Measurements from ENCODE around the gene OR11H1.
"Not testable (repeated sequence)": the region's sequence is repeated elsewhere in the genome, so short reads cannot be mapped to it uniquely, and the experiment has no call there.

Gene OR11H1, protein sequence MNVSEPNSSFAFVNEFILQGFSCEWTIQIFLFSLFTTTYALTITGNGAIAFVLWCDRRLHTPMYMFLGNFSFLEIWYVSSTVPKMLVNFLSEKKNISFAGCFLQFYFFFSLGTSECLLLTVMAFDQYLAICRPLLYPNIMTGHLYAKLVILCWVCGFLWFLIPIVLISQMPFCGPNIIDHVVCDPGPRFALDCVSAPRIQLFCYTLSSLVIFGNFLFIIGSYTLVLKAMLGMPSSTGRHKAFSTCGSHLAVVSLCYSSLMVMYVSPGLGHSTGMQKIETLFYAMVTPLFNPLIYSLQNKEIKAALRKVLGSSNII

DNA sequence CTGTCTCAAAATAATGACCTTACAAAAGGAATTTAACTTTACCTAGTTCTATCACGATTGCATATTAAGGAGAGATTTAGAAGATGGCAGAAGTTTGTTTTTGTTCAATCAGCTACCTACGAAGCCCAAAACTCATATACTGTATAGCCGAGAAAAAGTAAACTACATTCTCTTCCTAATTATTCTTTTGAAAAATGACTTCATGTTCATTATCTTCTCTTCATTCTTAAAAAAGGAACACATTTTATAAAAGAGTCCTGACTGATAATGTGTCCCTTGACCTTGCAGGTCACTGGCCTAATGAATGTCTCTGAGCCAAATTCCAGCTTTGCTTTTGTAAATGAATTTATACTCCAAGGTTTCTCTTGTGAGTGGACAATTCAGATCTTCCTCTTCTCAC lies at the start of gene OR11H1:
OR11H1 (plus strand) TSS at position 301 of the 400 bp plus-strand sequence; CDS start at position 301, 0 bp downstream.
- in situ Hi-C loops (cut with HindIII; ENCODE audit: low pct_ligation_motif_present, low pct_unique_long_range_greater_than_20kb, low sequenced_read_pairs); DNase-seq: not testable (repeated sequence)

DNA sequence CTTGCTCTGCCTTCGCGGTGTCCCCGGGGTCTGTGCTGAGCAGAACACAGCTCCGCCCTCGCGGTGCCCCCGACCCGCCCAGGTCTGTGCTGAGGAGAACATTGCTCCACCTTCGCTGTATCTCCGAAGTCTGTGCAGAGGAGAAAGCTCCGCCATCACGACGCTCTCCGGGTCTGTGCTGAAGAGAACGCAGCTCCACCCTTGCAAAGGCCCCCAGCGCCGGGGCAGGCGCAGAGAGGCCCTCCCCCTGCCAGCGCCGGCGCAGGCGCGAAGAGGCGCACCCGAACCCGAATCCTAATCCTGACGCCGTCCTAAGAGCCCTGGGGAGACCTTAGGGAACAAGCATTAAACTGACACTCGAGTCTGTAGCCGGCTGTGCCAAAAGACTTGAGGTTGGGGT lies 18.0 kb upstream of the OR11H1 start:
- in situ Hi-C loops (cut with HindIII; ENCODE audit: low pct_ligation_motif_present, low pct_unique_long_range_greater_than_20kb, low sequenced_read_pairs); DNase-seq: not testable (repeated sequence)

DNA sequence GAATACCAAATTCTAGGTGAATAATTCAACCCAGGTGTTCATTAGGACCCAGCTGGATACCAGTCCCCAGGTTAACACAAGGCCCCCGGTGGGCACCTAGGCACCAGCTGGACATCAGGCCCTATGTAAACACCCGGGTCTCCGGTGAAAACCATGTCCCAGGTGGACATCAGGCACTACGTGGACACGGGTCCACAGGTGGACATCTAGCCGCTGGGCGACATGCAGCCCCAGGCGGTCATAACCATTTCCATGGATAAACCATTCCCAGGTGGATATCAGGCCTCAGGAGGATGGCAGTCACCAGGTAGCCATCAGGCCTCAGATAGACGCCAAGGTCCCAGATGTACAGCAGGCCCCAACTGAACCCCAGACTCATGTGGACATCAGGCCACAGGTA lies 12.1 kb upstream of the OR11H1 start:
- in situ Hi-C loops (cut with HindIII; ENCODE audit: low pct_ligation_motif_present, low pct_unique_long_range_greater_than_20kb, low sequenced_read_pairs); DNase-seq: not testable (repeated sequence)

GRCh38 chr22:15553767-15554166 lies 25.8 kb downstream of the OR11H1 start:
- in situ Hi-C loops (cut with HindIII; ENCODE audit: low pct_ligation_motif_present, low pct_unique_long_range_greater_than_20kb, low sequenced_read_pairs); DNase-seq: not testable (repeated sequence)

- in situ Hi-C loops (cut with HindIII; ENCODE audit: low pct_ligation_motif_present, low pct_unique_long_range_greater_than_20kb, low sequenced_read_pairs); DNase-seq: not testable (repeated sequence)
Measured at GRCh38 chr22:15563461-15563860, 35.5 kb downstream of the OR11H1 start.

GRCh38 chr22:15565063-15565462 lies 37.1 kb downstream of the OR11H1 start:
- in situ Hi-C loops (cut with HindIII; ENCODE audit: low pct_ligation_motif_present, low pct_unique_long_range_greater_than_20kb, low sequenced_read_pairs): not testable (repeated sequence)

More at GRCh38 chr22:15565063-15565462, 37.1 kb downstream of the OR11H1 start:
- DNase-seq: not testable (repeated sequence)
